HG03139 (cell line): ENCODE data around the gene PIAS1.

ENCODE experiments used
- ATAC-seq: cut with Tn5 transposase; IDR thresholded peaks from one replicate; pipeline ENCODE4 v1.9.1; 2021; ENCODE audit not compliant: unreplicated experiment

The PIAS1 gene

GRCh38 chr15:68175526-68175925, 121.4 kb downstream of the PIAS1 start:
- no peak for ATAC-seq

- ATAC-seq, result no peak
Observed at GRCh38 chr15:68176601-68177000, 122.5 kb downstream of the PIAS1 start.

GRCh38 chr15:68177742-68178141, 123.6 kb downstream of the PIAS1 start:
- no peak for ATAC-seq

GRCh38 chr15:68183616-68184315, 129.7 kb downstream of the PIAS1 start:
- ATAC-seq, result no peak

GRCh38 chr15:68184616-68185480, 130.7 kb downstream of the PIAS1 start:
- no peak for ATAC-seq

GRCh38 chr15:68186671-68187397, 132.7 kb downstream of the PIAS1 start:
- ATAC-seq, result no peak

GRCh38 chr15:68187559-68187958, 133.4 kb downstream of the PIAS1 start:
- ATAC-seq, result no peak

- no peak for ATAC-seq
Observed at GRCh38 chr15:68188647-68189046, 134.5 kb downstream of the PIAS1 start.

GRCh38 chr15:68190048-68190447, 135.9 kb downstream of the PIAS1 start:
- no peak for ATAC-seq

GRCh38 chr15:68191555-68191954, 137.4 kb downstream of the PIAS1 start:
- no peak for ATAC-seq

GRCh38 chr15:68192117-68192516, 138.0 kb downstream of the PIAS1 start:
- ATAC-seq, result no peak

GRCh38 chr15:68192804-68193486, 138.8 kb downstream of the PIAS1 start:
- no peak for ATAC-seq

- no peak for ATAC-seq
Observed at GRCh38 chr15:68195336-68196112, 141.4 kb downstream of the PIAS1 start.

- ATAC-seq, result no peak
Observed at GRCh38 chr15:68196445-68197169, 142.5 kb downstream of the PIAS1 start.

- no peak for ATAC-seq
Observed at GRCh38 chr15:68197170-68197492, 143.0 kb downstream of the PIAS1 start.

- ATAC-seq, result no peak
Observed at GRCh38 chr15:68197661-68198437, 143.7 kb downstream of the PIAS1 start.

- no peak for ATAC-seq
Observed at GRCh38 chr15:68199340-68199739, 145.2 kb downstream of the PIAS1 start.

- no peak for ATAC-seq
Observed at GRCh38 chr15:68200016-68200861, 146.1 kb downstream of the PIAS1 start.
